GM10248 (cell line): Measurements from ENCODE around the gene SYTL1.

Experiments
- CTCF ChIA-PET: fragments of 300-600 bp; sonication (Branson Sonifier 250); formaldehyde crosslinking; extraction: SDS; loops from one replicate; lab custom pipeline; 2021; ENCODE audit warnings: antibody characterized with exemption; lab: Yijun Ruan, JAX
- POLR2A ChIA-PET: fragments of 350-650 bp; sonication (Branson Sonifier 250); formaldehyde crosslinking; extraction: SDS; loops from one replicate; lab custom pipeline; 2020; ENCODE audit warnings: antibody characterized with exemption; lab: Yijun Ruan, JAX
- DNase-seq: peaks from one replicate; pipeline ENCODE4 v3.0.0; 2012; ENCODE audit errors: extremely low spot score
- TF ChIP-seq, protein P1 (sequence below): IDR thresholded peaks from 2 replicates; pipeline ENCODE4 v1.5.1; 2012; ENCODE audit warnings: mild to moderate bottlenecking, low read depth; ENCODE audit errors: extremely low read depth, missing control alignments, control extremely low read depth

Gene SYTL1

DNA sequence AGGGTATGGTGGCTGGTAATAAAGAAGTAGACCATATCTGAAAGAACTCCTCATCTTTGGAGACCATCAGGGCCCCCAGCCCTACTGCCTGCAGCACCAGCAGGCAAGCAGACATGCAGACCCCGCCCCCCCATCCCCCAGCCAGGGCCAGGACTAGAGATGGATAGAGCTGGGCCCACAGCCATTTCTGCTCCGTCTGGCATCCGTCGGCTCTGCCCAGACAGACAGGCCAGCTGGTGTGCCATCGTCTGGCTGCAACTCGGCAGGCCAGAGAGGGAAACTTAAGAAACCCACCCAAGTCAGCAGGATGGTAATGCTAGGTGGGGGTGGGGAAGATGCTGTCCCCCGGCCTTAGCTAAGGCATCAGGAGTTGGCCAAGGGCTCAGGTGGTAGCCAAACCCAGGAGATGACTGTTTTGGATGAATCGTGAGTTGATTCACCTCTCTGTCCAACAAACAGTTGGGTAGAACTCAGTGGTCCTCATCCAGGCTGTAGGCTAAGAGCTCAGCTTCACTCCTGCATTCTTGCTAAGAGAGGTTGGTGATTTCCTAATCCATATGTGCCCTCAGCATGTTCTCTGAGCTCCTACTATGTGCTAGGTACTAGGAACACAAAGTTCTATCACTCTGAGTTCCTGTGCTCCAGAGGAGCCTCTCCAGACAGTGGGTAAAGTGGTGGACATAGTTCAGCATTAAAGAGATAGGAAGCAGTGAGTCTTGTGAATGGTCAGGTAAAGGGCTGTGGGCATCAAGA, 43.0 kb upstream of the SYTL1 start:
- TF ChIP-seq, protein P1, sequence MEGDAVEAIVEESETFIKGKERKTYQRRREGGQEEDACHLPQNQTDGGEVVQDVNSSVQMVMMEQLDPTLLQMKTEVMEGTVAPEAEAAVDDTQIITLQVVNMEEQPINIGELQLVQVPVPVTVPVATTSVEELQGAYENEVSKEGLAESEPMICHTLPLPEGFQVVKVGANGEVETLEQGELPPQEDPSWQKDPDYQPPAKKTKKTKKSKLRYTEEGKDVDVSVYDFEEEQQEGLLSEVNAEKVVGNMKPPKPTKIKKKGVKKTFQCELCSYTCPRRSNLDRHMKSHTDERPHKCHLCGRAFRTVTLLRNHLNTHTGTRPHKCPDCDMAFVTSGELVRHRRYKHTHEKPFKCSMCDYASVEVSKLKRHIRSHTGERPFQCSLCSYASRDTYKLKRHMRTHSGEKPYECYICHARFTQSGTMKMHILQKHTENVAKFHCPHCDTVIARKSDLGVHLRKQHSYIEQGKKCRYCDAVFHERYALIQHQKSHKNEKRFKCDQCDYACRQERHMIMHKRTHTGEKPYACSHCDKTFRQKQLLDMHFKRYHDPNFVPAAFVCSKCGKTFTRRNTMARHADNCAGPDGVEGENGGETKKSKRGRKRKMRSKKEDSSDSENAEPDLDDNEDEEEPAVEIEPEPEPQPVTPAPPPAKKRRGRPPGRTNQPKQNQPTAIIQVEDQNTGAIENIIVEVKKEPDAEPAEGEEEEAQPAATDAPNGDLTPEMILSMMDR: no peak
- no peak for DNase-seq
- POLR2A ChIA-PET: no interaction called here
- CTCF ChIA-PET: interaction anchor here (0.6 to 12.4 kb wide), 24 partner anchors 8 to 308 kb away, joined by 3 to 324 read pairs (median 10); partner anchors contain the start of genes AHDC1, CD164L2 and GPR3

GRCh38 chr1:27299385-27300271, 42.2 kb upstream of the SYTL1 start:
- DNase-seq: no peak
- CTCF ChIA-PET: interaction anchor here (0.8 to 12.4 kb wide), 39 partner anchors 9 to 393 kb away, joined by 3 to 324 read pairs (median 6); partner anchors contain the start of genes AHDC1, CD164L2, GPR3 and MAP3K6
- TF ChIP-seq, protein P1: no peak
- POLR2A ChIA-PET: interaction anchor here (0.7 to 1.9 kb wide), 2 partner anchors 98 to 1745 kb away, joined by 3 to 6 read pairs; no protein-coding TSS in a partner anchor

DNA sequence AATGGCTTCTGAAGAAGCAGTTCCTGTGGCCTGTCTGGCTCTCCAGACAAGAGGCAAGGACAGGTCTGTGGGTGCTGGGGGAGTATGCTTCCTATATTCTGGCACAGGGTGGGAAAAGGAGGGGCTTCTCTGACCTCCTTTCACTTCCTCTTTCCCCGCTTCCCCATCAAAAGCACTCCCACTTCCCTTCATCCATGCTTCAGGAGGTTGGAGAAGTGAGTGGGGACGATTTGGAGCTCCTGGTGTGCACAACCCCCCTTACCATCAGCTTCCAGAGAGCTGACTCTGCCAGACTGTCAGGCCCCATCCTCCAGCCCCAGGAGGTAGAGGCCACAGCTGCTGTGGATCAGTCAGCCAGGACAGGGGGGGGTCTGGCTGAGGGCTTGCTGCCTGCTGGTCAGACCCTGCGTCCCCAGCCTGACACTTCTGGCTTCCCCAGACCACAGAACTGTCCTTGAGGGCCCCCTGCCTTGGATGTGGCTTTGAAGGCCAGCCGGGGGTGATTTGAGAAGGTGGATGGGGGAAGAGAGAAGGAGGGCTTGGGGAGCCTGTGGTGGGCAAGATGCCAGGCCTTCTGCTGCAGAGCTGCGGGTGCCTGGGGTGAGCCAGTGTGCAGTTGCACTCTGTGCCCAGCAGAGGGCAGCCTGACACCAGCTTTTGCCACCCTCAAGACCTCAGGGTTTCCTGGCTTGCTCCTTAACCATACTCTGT, 41.3 kb upstream of the SYTL1 start:
- TF ChIP-seq, protein P1: peak; percentile 99
- ChIA-PET POLR2A (interaction anchor here (0.5 to 1.9 kb wide), 3 partner anchors 72 to 1744 kb away, joined by 3 to 6 read pairs (median 4); no protein-coding TSS in a partner anchor), CTCF (interaction anchor here (0.7 to 12.4 kb wide), 46 partner anchors 10 to 777 kb away, joined by 3 to 324 read pairs (median 6); partner anchors contain the start of genes AHDC1, CD164L2, GPR3 and MAP3K6)
- peak; percentile 90 for DNase-seq

GRCh38 chr1:27301052-27301422, 40.8 kb upstream of the SYTL1 start:
- DNase-seq: no peak
- TF ChIP-seq, protein P1: no peak
- ChIA-PET CTCF (interaction anchor here (0.7 to 12.4 kb wide), 36 partner anchors 10 to 776 kb away, joined by 3 to 324 read pairs (median 6); partner anchors contain the start of genes AHDC1, CD164L2, GPR3 and MAP3K6), POLR2A (interaction anchor here (0.5 to 1.9 kb wide), 2 partner anchors 71 to 97 kb away, joined by 4 to 6 read pairs; no protein-coding TSS in a partner anchor)

DNA sequence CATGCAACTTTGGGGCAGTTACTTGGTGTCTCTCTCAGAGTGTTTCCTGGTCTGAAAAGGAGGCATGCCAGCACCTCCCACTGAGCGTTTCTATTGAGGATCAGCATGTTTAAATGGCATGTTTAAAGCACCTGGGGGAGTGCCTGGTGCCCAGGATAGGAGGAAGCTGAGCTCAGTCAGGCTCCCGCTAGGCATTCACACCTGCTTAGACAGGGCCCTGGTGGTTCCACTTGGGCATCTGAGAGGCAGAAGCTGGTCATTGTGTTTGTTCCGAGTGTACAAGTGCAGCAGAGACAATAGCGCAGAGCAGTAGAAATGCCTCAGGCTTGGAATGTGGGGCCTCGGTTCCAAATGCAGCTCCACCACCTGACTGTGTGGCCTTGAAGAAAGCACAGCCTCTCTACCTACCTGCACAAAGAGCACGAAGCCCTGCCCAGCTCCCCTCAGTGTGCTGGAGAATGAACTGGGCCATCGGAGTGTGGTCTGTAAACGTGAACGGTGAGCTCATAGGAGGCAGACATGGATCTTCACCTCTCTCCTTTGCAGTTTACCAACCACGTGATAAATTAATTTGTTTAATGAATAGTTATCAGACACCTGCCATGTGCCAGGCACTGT, 40.1 kb upstream of the SYTL1 start:
- DNase-seq: no peak
- TF ChIP-seq, protein P1: no peak
- ChIA-PET POLR2A (interaction anchor here (0.6 kb wide), 2 partner anchors 93 to 95 kb away, joined by 3 to 4 read pairs; no protein-coding TSS in a partner anchor), CTCF (interaction anchor here (0.9 to 12.4 kb wide), 26 partner anchors 10 to 368 kb away, joined by 3 to 324 read pairs (median 10); partner anchors contain the start of genes AHDC1, CD164L2, GPR3 and MAP3K6)
